Eye (tissue), 1 donor: ENCODE measurements around the gene TWIST1.

ENCODE experiments used
- DNase-seq: peaks from one replicate; pipeline ENCODE4 v3.0.0-alpha.2; 2015

The TWIST1 gene

GRCh38 chr7:19113002-19113350 is 4.5 kb downstream of the TWIST1 start:
- DNase-seq: no peak

GRCh38 chr7:19112274-19113001 is 5.0 kb downstream of the TWIST1 start:
- DNase-seq: peak; percentile 80

- DNase-seq: peak; percentile 75
Observed at GRCh38 chr7:19111474-19112273, 5.8 kb downstream of the TWIST1 start.

- no peak for DNase-seq
Observed at GRCh38 chr7:19110776-19111175, 6.7 kb downstream of the TWIST1 start.

- DNase-seq: peak; percentile 75
Observed at GRCh38 chr7:19110026-19110730, 7.3 kb downstream of the TWIST1 start.

GRCh38 chr7:19109000-19109946 is 8.2 kb downstream of the TWIST1 start:
- peak; percentile 72 for DNase-seq

- peak; percentile 89 for DNase-seq
Observed at GRCh38 chr7:19107356-19108146, 9.9 kb downstream of the TWIST1 start.

GRCh38 chr7:19107081-19107355 is 10.4 kb downstream of the TWIST1 start:
- no peak for DNase-seq

- DNase-seq: peak; percentile 79
Observed at GRCh38 chr7:19106241-19107080, 11.0 kb downstream of the TWIST1 start.

- DNase-seq: no peak
Observed at GRCh38 chr7:19105546-19105945, 11.9 kb downstream of the TWIST1 start.

- DNase-seq: no peak
Observed at GRCh38 chr7:19104811-19105210, 12.6 kb downstream of the TWIST1 start.

GRCh38 chr7:19102884-19103283 is 14.6 kb downstream of the TWIST1 start:
- no peak for DNase-seq

GRCh38 chr7:19101909-19102308 is 15.5 kb downstream of the TWIST1 start:
- DNase-seq: no peak

GRCh38 chr7:19101472-19101871 is 16.0 kb downstream of the TWIST1 start:
- no peak for DNase-seq

- DNase-seq: no peak
Observed at GRCh38 chr7:19099924-19100323, 17.5 kb downstream of the TWIST1 start.

GRCh38 chr7:19099194-19099593 is 18.2 kb downstream of the TWIST1 start:
- no peak for DNase-seq

GRCh38 chr7:19098510-19098909 is 18.9 kb downstream of the TWIST1 start:
- DNase-seq: no peak

- no peak for DNase-seq
Observed at GRCh38 chr7:19097165-19098055, 20.0 kb downstream of the TWIST1 start.

GRCh38 chr7:19095353-19095860 is 22.0 kb downstream of the TWIST1 start:
- no peak for DNase-seq
